Neural progenitor cell (in vitro differentiated cells): ENCODE results near the gene ECM2.

Source experiments
- CTCF ChIP-seq: fragments of 200-600 bp; sonication (generic); IDR thresholded peaks from 2 replicates; pipeline ENCODE4 v1.5.1; 2017; ENCODE audit warnings: antibody characterized with exemption, mild to moderate bottlenecking
- EZH2 ChIP-seq: fragments of 200-600 bp; sonication (generic); IDR thresholded peaks from 2 replicates; pipeline ENCODE4 v1.6.1; 2017; ENCODE audit warnings: antibody characterized with exemption, mild to moderate bottlenecking, moderate library complexity
- EZH2phosphoT487 ChIP-seq: fragments of 200-600 bp; sonication (generic); IDR thresholded peaks from 2 replicates; pipeline ENCODE4 v1.6.1; 2017; ENCODE audit warnings: antibody characterized with exemption

GRCh38 chr9:92493749-92494387, 41.9 kb downstream of the ECM2 start:
- TF ChIP-seq CTCF = no peak
- no peak for TF ChIP-seq EZH2
- no peak for TF ChIP-seq EZH2phosphoT487
